Stimulated activated CD4-positive, alpha-beta T cell treated with anti-CD3 and anti-CD28 coated beads, Interleukin-15, amount 100 ng/mL, for 48 hours (primary cell): ENCODE measurements around the gene TNNC2.

Source experiments
- DNase-seq, 2 donors: peaks; one replicate each; pipeline ENCODE4 v3.0.0-alpha.2; 2020; ENCODE audit warnings: low read depth in 2 of 2

The TNNC2 gene

DNA sequence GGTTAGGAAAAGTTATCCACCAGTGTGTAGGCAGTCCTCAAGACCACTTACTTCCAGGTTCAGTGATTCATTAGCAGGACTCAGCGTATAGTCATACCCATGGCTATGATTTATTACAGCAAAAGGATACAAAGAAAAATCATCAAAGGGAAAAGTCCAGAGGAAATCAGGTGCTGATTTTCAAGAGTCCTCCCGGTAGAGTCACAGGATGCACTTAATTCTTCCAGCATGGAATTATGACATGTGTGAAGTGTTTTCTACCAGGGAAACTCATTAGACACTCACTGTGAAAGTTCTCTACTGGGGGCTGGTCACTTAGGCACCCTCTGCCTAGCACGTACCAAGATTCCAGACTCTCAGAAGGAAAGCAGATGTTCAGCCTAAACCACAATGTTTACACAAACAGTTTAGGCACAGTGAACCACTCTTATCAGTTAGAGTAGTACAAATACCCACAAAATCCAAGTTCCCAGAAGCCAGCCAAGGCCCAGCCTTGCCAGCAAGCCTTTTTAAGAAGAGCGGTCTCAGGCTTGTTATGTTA lies 45.7 kb downstream of the TNNC2 start:
- DNase-seq: no peak

DNA sequence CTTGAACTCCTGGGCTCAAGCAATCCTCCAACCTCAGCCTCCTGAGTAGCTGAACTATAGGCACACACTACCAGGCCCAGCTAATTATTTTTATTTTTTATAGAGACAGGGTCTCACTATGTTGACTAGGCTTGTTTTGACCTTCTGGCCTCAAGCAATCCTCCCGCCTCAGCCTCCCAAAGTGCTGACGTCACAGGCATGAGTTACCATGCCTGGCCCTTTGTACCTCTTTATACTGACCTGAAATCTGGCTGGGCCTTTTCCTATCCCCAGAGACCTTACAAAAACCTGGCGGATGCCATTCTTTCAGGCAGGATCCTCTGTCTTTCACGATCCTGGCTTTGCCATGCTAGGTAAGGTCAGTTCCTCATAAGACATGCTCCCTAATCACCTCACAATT lies 47.0 kb downstream of the TNNC2 start:
- DNase-seq: no peak

GRCh38 chr20:45779011-45779915 lies 47.8 kb downstream of the TNNC2 start:
- no peak for DNase-seq

DNA sequence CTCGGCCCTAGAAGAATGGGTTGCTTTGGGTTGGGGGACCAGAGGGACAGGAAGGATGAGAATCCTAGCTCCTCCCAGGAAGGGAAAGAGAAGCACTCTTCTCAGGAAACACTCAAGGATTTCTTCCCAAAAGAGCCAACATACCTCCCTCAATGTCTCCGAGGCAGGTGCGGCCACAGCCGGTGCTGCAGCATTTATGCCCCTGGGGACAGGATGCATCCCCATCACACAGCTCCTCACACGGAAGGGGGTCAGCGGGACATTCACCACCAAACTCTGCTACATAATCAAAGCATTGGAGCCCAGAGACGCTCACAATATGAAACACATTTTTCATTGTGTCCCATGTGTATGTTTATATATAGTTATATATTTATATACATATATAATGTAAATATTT lies 50.2 kb downstream of the TNNC2 start:
- DNase-seq: no peak

GRCh38 chr20:45775411-45775810 lies 51.7 kb downstream of the TNNC2 start:
- DNase-seq: no peak

DNA sequence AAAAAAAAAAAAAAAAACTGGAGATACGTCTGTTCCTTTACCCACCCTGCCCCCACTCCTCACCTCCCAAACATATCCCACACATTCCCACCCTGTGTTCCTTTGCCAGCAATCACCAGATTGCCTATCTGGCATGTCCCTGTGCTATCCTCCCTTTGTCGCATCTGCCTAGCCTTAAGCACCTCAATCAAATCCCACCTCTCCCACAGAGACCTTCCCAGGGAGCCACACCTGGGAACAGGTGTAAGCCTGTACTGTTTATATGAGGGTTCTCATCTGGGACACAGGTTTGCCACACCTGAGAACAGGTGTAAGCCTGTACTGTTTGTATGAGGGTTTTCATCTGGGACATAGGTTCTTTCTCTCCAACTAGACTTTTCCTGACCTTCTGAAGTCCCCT lies 52.2 kb downstream of the TNNC2 start:
- DNase-seq: no peak
